SU-DHL-6 (cell line): Measurements from ENCODE around the gene TMEM171.

Experiments
- H2AFZ ChIP-seq: fragments of 200-600 bp; sonication (generic); 2 replicates; pipeline ENCODE4 v1.6.1; 2014; ENCODE audit warnings: low read depth, mild to moderate bottlenecking, moderate library complexity, mixed read lengths, antibody characterized with exemption, low read length; ENCODE audit not compliant: severe bottlenecking
- H3F3A ChIP-seq: fragments of 200-600 bp; shearing (Covaris generic); 2 replicates; pipeline ENCODE4 v1.6.0; 2016; ENCODE audit warnings: antibody characterized with exemption, mild to moderate bottlenecking; ENCODE audit not compliant: insufficient read depth
- H3K27ac ChIP-seq: fragments of 200-600 bp; sonication (generic); 2 replicates; pipeline ENCODE4 v1.5.1; 2016; ENCODE audit warnings: low read depth, mild to moderate bottlenecking, low read length, moderate library complexity, mixed read lengths
- H3K27me3 ChIP-seq: fragments of 200-600 bp; sonication (generic), shearing (Covaris generic); 2 replicates; pipeline ENCODE4 v1.6.0; 2014; ENCODE audit warnings: mild to moderate bottlenecking, low read length
- H3K36me3 ChIP-seq: fragments of 200-600 bp; sonication (generic); 2 replicates; pipeline ENCODE4 v1.6.1; 2014; ENCODE audit warnings: mild to moderate bottlenecking, low read length, mixed read lengths
- H3K4me2 ChIP-seq: fragments of 300-600, 200-600 bp; shearing (Covaris generic), sonication (generic); 2 replicates; pipeline ENCODE4 v1.6.0; 2014; ENCODE audit warnings: low read length, low read depth, mild to moderate bottlenecking; ENCODE audit not compliant: poor library complexity, severe bottlenecking
- H3K4me3 ChIP-seq: fragments of 200-600 bp; sonication (generic); 2 replicates; pipeline ENCODE4 v1.5.1; 2014; ENCODE audit warnings: antibody characterized with exemption, low read length, mild to moderate bottlenecking, mixed read lengths; ENCODE audit not compliant: insufficient read depth, poor library complexity, severe bottlenecking
- H3K79me2 ChIP-seq: fragments of 200-600 bp; sonication (generic); 2 replicates; pipeline ENCODE4 v1.6.1; 2014; ENCODE audit warnings: mild to moderate bottlenecking, low read length, moderate library complexity; ENCODE audit not compliant: insufficient read depth
- H3K9ac ChIP-seq: fragments of 200-600 bp; sonication (generic); 2 replicates; pipeline ENCODE4 v1.7.0; 2014; ENCODE audit warnings: mild to moderate bottlenecking, low read length
- H3K9me2 ChIP-seq: fragments of 200-600 bp; sonication (generic); replicated peaks from 2 replicates; pipeline ENCODE4 v1.6.1; 2014; ENCODE audit warnings: low read length; ENCODE audit not compliant: insufficient read depth
- H3K9me3 ChIP-seq: fragments of 200-600 bp; sonication (generic); 2 replicates; pipeline ENCODE4 v1.6.1; 2014; ENCODE audit warnings: low read length, mixed read lengths; ENCODE audit not compliant: insufficient read depth
- H4K20me1 ChIP-seq: fragments of 200-600 bp; sonication (generic); 2 replicates; pipeline ENCODE4 v1.6.1; 2014; ENCODE audit warnings: low read depth, mild to moderate bottlenecking, antibody characterized with exemption, low read length, moderate library complexity, mixed read lengths
- EZH2phosphoT487 ChIP-seq: fragments of 200-600 bp; sonication (generic), shearing (Covaris generic); conservative IDR thresholded peaks from 2 replicates; pipeline ENCODE4 v1.6.1; 2018; ENCODE audit warnings: mild to moderate bottlenecking, antibody characterized with exemption, low read length, moderate library complexity, mixed read lengths
- TF ChIP-seq, protein P1 (sequence below): fragments of 200-600 bp; sonication (generic); IDR thresholded peaks from one replicate; pipeline ENCODE4 v1.5.1; 2017; ENCODE audit warnings: antibody characterized with exemption, mild to moderate bottlenecking, low read length, moderate library complexity; ENCODE audit not compliant: insufficient read depth, poor library complexity, severe bottlenecking

TMEM171 gene

GRCh38 chr5:73093943-73094342 is 26.4 kb upstream of the TMEM171 start:
- no peak overlapping the region for H3K4me3 ChIP-seq
- H3K9me3 ChIP-seq, result no peaks in the 10 kb centered on the region
- H3K36me3 ChIP-seq, result no peaks in the 10 kb centered on the region
- no peaks in the 10 kb centered on the region for H4K20me1 ChIP-seq
- H3K9ac ChIP-seq, result no peak overlapping the region
- no peaks in the 10 kb centered on the region for H3K79me2 ChIP-seq
- no peak overlapping the region for H3K27ac ChIP-seq
- TF ChIP-seq, protein P1, sequence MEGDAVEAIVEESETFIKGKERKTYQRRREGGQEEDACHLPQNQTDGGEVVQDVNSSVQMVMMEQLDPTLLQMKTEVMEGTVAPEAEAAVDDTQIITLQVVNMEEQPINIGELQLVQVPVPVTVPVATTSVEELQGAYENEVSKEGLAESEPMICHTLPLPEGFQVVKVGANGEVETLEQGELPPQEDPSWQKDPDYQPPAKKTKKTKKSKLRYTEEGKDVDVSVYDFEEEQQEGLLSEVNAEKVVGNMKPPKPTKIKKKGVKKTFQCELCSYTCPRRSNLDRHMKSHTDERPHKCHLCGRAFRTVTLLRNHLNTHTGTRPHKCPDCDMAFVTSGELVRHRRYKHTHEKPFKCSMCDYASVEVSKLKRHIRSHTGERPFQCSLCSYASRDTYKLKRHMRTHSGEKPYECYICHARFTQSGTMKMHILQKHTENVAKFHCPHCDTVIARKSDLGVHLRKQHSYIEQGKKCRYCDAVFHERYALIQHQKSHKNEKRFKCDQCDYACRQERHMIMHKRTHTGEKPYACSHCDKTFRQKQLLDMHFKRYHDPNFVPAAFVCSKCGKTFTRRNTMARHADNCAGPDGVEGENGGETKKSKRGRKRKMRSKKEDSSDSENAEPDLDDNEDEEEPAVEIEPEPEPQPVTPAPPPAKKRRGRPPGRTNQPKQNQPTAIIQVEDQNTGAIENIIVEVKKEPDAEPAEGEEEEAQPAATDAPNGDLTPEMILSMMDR, result no peak
- TF ChIP-seq EZH2phosphoT487, result no peak
- no peak overlapping the region for H2AFZ ChIP-seq
- H3K27me3 ChIP-seq, result no peaks in the 10 kb centered on the region
- no peaks in the 10 kb centered on the region for H3K9me2 ChIP-seq
- no peak overlapping the region for H3K4me2 ChIP-seq
- no peaks in the 10 kb centered on the region for H3F3A ChIP-seq

DNA sequence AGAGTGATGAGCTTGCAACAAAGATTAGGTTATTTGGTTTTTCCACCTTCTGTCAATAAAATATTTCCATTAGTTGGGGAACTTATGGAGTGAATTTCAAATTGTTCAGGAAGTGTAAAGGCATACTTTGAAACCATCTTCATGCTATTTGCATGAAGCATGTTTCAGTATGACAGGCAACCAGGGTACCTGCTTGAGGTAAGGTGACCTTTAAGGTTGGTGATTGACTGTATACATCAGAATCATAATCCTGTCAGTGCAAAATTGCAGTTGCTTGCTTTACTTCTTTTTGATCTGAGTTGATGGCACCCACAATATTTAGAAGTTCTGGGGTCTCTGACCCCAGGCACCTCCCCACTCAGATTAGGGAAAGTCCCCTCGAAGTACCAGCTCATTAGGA is 26.0 kb upstream of the TMEM171 start:
- Histone ChIP-seq H3K27ac (no peak overlapping the region), H3K27me3 (no peaks in the 10 kb centered on the region), H3K36me3 (no peaks in the 10 kb centered on the region), H3K9ac (no peak overlapping the region), H3F3A (no peaks in the 10 kb centered on the region), H3K79me2 (no peaks in the 10 kb centered on the region), H3K9me3 (no peaks in the 10 kb centered on the region), H3K4me3 (no peak overlapping the region), H3K4me2 (no peak overlapping the region), H4K20me1 (no peaks in the 10 kb centered on the region), H3K9me2 (no peaks in the 10 kb centered on the region), H2AFZ (no peak overlapping the region)
- TF ChIP-seq, protein P1, result no peak
- no peak for TF ChIP-seq EZH2phosphoT487

- H3K79me2 ChIP-seq, result no peaks in the 10 kb centered on the region
- no peaks in the 10 kb centered on the region for H3K27me3 ChIP-seq
- no peaks in the 10 kb centered on the region for H4K20me1 ChIP-seq
- no peak overlapping the region for H3K27ac ChIP-seq
- no peaks in the 10 kb centered on the region for H3K9me2 ChIP-seq
- H3K36me3 ChIP-seq, result no peaks in the 10 kb centered on the region
- TF ChIP-seq EZH2phosphoT487, result no peak
- TF ChIP-seq, protein P1, result no peak
- H2AFZ ChIP-seq, result no peak overlapping the region
- H3K9ac ChIP-seq, result no peak overlapping the region
- no peaks in the 10 kb centered on the region for H3F3A ChIP-seq
- H3K4me3 ChIP-seq, result no peak overlapping the region
- no peaks in the 10 kb centered on the region for H3K9me3 ChIP-seq
- H3K4me2 ChIP-seq, result no peak overlapping the region
Observed at GRCh38 chr5:73095564-73096238, 24.7 kb upstream of the TMEM171 start.
